Hematopoietic multipotent progenitor cell treated with erythropoietin and hydrocortisone succinate and interleukin-3 and kit ligand, for 8 days (in vitro differentiated cells): ENCODE measurements around the gene ABLIM1.

ENCODE experiments used
- DNase-seq: peaks from one replicate; pipeline ENCODE4 v3.0.0-alpha.2; 2015

Gene ABLIM1

GRCh38 chr10:114679552-114679951, 21.5 kb upstream of the ABLIM1 start:
- no peak for DNase-seq

- DNase-seq: no peak
Observed at GRCh38 chr10:114678820-114679219, 20.7 kb upstream of the ABLIM1 start.

- DNase-seq: no peak
Observed at GRCh38 chr10:114678336-114678735, 20.3 kb upstream of the ABLIM1 start.

GRCh38 chr10:114674346-114674745, 16.3 kb upstream of the ABLIM1 start:
- DNase-seq: peak; percentile 22

- no peak for DNase-seq
Observed at GRCh38 chr10:114669648-114670047, 11.6 kb upstream of the ABLIM1 start.

GRCh38 chr10:114668375-114669080, 10.5 kb upstream of the ABLIM1 start:
- DNase-seq: no peak

GRCh38 chr10:114665873-114666272, 7.8 kb upstream of the ABLIM1 start:
- DNase-seq: no peak

GRCh38 chr10:114665406-114665805, 7.3 kb upstream of the ABLIM1 start:
- no peak for DNase-seq

- DNase-seq: no peak
Observed at GRCh38 chr10:114664127-114664526, 6.1 kb upstream of the ABLIM1 start.

GRCh38 chr10:114663626-114664025, 5.6 kb upstream of the ABLIM1 start:
- no peak for DNase-seq

GRCh38 chr10:114662646-114663217, 4.7 kb upstream of the ABLIM1 start:
- DNase-seq: no peak

GRCh38 chr10:114661212-114661880, 3.3 kb upstream of the ABLIM1 start:
- DNase-seq: peak; percentile 75

GRCh38 chr10:114655671-114656070, 2.4 kb downstream of the ABLIM1 start:
- no peak for DNase-seq

- no peak for DNase-seq
Observed at GRCh38 chr10:114654822-114655575, 3.1 kb downstream of the ABLIM1 start.

- DNase-seq: no peak
Observed at GRCh38 chr10:114653926-114654325, 4.1 kb downstream of the ABLIM1 start.

GRCh38 chr10:114652402-114653368, 5.4 kb downstream of the ABLIM1 start:
- no peak for DNase-seq

GRCh38 chr10:114650831-114651230, 7.2 kb downstream of the ABLIM1 start:
- DNase-seq: no peak

GRCh38 chr10:114650266-114650665, 7.8 kb downstream of the ABLIM1 start:
- DNase-seq: no peak

- no peak for DNase-seq
Observed at GRCh38 chr10:114649217-114649903, 8.7 kb downstream of the ABLIM1 start.

- peak; percentile 68 for DNase-seq
Observed at GRCh38 chr10:114648368-114648767, 9.7 kb downstream of the ABLIM1 start.

GRCh38 chr10:114647545-114648138, 10.4 kb downstream of the ABLIM1 start:
- peak; percentile 32 for DNase-seq
